Loucy (cell line): ENCODE data around the gene CHST7.

Experiments
- H2AFZ ChIP-seq: fragments of 200-600 bp; sonication (generic); 2 replicates; pipeline ENCODE4 v1.6.0; 2016; ENCODE audit warnings: antibody characterized with exemption, mild to moderate bottlenecking, low read length, moderate library complexity
- H3F3A ChIP-seq: fragments of 200-600 bp; 2 replicates; pipeline ENCODE4 v1.6.0; 2016; ENCODE audit warnings: antibody characterized with exemption, low read depth, mild to moderate bottlenecking
- H3K27me3 ChIP-seq: fragments of 200-600 bp; sonication (generic); 2 replicates; pipeline ENCODE4 v1.6.1; 2014; ENCODE audit warnings: low read length, mild to moderate bottlenecking; ENCODE audit not compliant: insufficient read depth, poor library complexity, severe bottlenecking
- H3K36me3 ChIP-seq: fragments of 200-600 bp; sonication (generic); 2 replicates; pipeline ENCODE4 v1.6.1; 2016; ENCODE audit warnings: low read length; ENCODE audit not compliant: insufficient read depth
- H3K4me1 ChIP-seq: fragments of 200-600 bp; sonication (generic); 2 replicates; pipeline ENCODE4 v1.5.1; 2014; ENCODE audit warnings: low read length, mild to moderate bottlenecking; ENCODE audit not compliant: insufficient read depth, poor library complexity, severe bottlenecking
- H3K4me2 ChIP-seq: fragments of 200-600 bp; sonication (generic); 2 replicates; pipeline ENCODE4 v1.6.0; 2014; ENCODE audit warnings: antibody characterized with exemption, low read length, low read depth, mild to moderate bottlenecking; ENCODE audit not compliant: poor library complexity, severe bottlenecking
- H3K4me3 ChIP-seq: fragments of 200-600 bp; sonication (generic); 2 replicates; pipeline ENCODE4 v1.5.1; 2014; ENCODE audit warnings: low read length, mild to moderate bottlenecking, mixed read lengths; ENCODE audit not compliant: poor library complexity, severe bottlenecking
- H3K79me2 ChIP-seq: fragments of 200-600 bp; sonication (generic); 2 replicates; pipeline ENCODE4 v1.6.1; 2014; ENCODE audit warnings: low read length; ENCODE audit not compliant: insufficient read depth
- H3K9ac ChIP-seq: fragments of 200-600 bp; sonication (generic); 2 replicates; pipeline ENCODE4 v1.6.0; 2014; ENCODE audit warnings: mild to moderate bottlenecking, low read depth, low read length, moderate library complexity; ENCODE audit not compliant: poor library complexity, severe bottlenecking
- H3K9me2 ChIP-seq: fragments of 200-600 bp; sonication (generic); replicated peaks from 2 replicates; pipeline ENCODE4 v1.6.1; 2016; ENCODE audit warnings: low read depth, low read length, mixed read lengths
- H3K9me3 ChIP-seq: fragments of 200-600 bp; sonication (generic); 2 replicates; pipeline ENCODE4 v1.6.1; 2014; ENCODE audit warnings: mild to moderate bottlenecking, antibody characterized with exemption, low read length, low read depth; ENCODE audit not compliant: insufficient read depth
- H4K20me1 ChIP-seq: fragments of 200-600 bp; sonication (generic); 2 replicates; pipeline ENCODE4 v1.6.0; 2014; ENCODE audit warnings: antibody characterized with exemption, low read length, mild to moderate bottlenecking; ENCODE audit not compliant: insufficient read depth, poor library complexity, severe bottlenecking
- EZH2phosphoT487 ChIP-seq: fragments of 200-600 bp; IDR thresholded peaks from 2 replicates; pipeline ENCODE4 v1.6.1; 2018; ENCODE audit warnings: antibody characterized with exemption, mild to moderate bottlenecking, moderate library complexity, borderline replicate concordance
- TF ChIP-seq, protein P1 (sequence below): fragments of 200-600 bp; sonication (generic); conservative IDR thresholded peaks from 2 replicates; pipeline ENCODE4 v1.5.1; 2014; ENCODE audit warnings: mild to moderate bottlenecking, antibody characterized with exemption, low read length

CHST7 gene

DNA sequence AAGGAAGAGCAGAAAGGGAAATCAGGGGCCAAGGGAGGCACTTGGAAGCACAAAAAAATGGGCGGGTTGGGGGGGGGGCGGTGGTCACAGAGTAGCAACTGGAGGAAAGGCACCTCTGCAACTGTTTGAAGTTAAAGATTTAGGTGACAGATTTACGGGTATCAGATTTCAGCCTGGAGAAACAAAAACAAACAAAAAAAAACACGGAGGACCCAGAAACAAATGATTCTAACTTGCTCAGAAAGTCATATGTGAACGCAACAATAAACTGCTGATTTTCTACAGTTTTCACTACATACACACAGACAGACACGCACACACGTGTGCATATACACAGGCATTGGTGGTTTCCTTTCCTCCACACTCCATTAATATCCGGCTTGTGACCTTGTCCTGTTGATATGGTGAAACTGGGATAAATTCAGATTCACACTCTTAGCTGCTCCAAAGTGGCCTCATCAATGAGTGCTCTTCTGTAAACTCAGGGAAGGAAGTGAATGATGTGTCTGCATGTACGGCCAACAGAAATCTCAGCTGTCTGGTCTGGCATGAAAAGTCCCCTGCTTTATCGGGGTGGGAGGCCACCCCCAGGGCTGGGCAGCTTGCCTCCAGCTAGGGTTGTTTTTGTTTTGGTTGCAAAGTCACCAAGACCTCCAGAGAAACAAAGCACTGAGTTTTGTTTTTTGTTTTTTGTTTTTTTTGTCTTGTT, 54.3 kb downstream of the CHST7 start:
- no peaks in the 10 kb centered on the region for H3K79me2 ChIP-seq
- H3K27me3 ChIP-seq, result no peaks in the 10 kb centered on the region
- TF ChIP-seq, protein P1, sequence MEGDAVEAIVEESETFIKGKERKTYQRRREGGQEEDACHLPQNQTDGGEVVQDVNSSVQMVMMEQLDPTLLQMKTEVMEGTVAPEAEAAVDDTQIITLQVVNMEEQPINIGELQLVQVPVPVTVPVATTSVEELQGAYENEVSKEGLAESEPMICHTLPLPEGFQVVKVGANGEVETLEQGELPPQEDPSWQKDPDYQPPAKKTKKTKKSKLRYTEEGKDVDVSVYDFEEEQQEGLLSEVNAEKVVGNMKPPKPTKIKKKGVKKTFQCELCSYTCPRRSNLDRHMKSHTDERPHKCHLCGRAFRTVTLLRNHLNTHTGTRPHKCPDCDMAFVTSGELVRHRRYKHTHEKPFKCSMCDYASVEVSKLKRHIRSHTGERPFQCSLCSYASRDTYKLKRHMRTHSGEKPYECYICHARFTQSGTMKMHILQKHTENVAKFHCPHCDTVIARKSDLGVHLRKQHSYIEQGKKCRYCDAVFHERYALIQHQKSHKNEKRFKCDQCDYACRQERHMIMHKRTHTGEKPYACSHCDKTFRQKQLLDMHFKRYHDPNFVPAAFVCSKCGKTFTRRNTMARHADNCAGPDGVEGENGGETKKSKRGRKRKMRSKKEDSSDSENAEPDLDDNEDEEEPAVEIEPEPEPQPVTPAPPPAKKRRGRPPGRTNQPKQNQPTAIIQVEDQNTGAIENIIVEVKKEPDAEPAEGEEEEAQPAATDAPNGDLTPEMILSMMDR, result no peak
- TF ChIP-seq EZH2phosphoT487, result no peak
- no peak overlapping the region for H3K9ac ChIP-seq
- no peak overlapping the region for H2AFZ ChIP-seq
- no peaks in the 10 kb centered on the region for H4K20me1 ChIP-seq
- H3F3A ChIP-seq, result no peaks in the 10 kb centered on the region
- no peaks in the 10 kb centered on the region for H3K36me3 ChIP-seq
- H3K9me2 ChIP-seq, result no peaks in the 10 kb centered on the region
- peaks cover 24% of the 10 kb centered on the region for H3K4me1 ChIP-seq
- H3K9me3 ChIP-seq, result no peaks in the 10 kb centered on the region
- H3K4me2 ChIP-seq, result peak overlapping the region; percentile 38
- no peak overlapping the region for H3K4me3 ChIP-seq

DNA sequence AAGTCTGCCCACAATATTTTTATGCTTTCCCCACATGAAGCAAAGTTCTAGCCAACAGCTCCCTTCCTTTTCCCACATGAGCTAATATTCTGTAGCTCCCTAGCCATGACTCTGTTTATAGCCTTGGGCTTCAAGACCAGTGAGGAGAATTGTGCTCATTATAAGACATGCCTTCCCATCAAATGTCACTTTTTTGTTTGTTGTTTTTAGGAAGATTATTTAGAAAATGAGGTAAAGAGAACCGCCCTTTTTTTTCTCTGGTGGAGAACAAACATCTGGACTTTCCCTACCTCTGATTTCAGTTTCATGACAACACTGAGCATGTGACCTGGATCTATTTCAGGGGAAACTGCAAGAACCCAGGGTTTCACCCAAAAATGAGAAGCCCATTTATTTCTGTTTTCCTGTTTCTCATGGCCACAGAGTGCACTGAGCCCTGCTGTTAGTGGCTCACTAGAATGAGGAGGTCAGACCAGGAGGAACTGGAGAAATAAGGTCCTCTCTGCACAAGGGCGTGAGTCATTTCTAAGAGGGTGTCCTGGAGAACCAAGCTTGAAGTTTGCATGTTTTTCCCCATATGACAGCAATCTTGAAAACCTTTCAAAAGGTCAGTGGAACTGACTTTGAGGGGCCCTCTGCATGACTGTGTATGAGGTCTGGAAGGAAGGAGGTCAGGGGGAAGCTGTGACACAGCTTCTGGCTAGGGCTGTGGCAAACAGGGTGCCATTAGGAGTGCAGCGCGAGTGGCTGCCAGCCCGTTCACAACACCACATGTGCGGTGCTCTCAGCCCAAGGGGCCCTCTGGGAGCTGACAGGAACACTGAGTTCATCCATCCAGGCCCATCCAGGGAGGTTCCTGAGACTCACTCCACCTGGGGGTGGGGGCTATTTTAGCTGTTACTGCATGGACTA, 55.2 kb downstream of the CHST7 start:
- no peak overlapping the region; the same call in 1 of the 2 replicates for H2AFZ ChIP-seq
- H3K79me2 ChIP-seq, result no peaks in the 10 kb centered on the region
- no peaks in the 10 kb centered on the region for H3K9me2 ChIP-seq
- no peaks in the 10 kb centered on the region for H4K20me1 ChIP-seq
- H3K27me3 ChIP-seq, result no peaks in the 10 kb centered on the region
- H3F3A ChIP-seq, result no peaks in the 10 kb centered on the region
- H3K9me3 ChIP-seq, result no peaks in the 10 kb centered on the region
- no peak overlapping the region for H3K9ac ChIP-seq
- no peak overlapping the region for H3K4me2 ChIP-seq
- TF ChIP-seq EZH2phosphoT487, result no peak
- TF ChIP-seq, protein P1, result no peak
- peaks cover 24% of the 10 kb centered on the region for H3K4me1 ChIP-seq
- H3K36me3 ChIP-seq, result no peaks in the 10 kb centered on the region
- H3K4me3 ChIP-seq, result no peak overlapping the region

DNA sequence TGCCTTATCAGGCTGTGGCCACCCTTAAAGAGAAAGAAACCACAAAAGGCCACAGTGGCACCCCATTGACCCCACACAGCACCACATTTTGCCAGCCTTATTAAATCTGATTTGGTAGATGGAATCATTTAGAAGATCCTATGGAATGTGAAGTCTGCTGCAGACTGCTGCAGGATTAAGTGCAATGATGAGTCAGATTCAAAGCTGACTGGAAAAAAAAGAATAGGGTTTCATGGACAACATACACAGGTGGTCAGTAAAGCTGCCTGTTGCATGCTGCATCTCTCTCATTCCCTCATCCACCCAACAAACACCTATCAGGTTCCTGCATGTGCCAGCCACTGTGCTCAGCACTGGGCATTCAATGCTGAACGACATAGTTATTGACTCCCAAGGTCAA, 56.6 kb downstream of the CHST7 start:
- Histone ChIP-seq H3K9me3 (no peaks in the 10 kb centered on the region), H3K4me2 (no peak overlapping the region), H3F3A (no peaks in the 10 kb centered on the region), H3K9ac (no peak overlapping the region), H3K36me3 (no peaks in the 10 kb centered on the region), H3K79me2 (no peaks in the 10 kb centered on the region), H3K4me1 (peaks cover 24% of the 10 kb centered on the region), H4K20me1 (no peaks in the 10 kb centered on the region), H2AFZ (no peak overlapping the region), H3K27me3 (no peaks in the 10 kb centered on the region), H3K4me3 (no peak overlapping the region), H3K9me2 (no peaks in the 10 kb centered on the region)
- TF ChIP-seq, protein P1, result no peak
- no peak for TF ChIP-seq EZH2phosphoT487
